ENCODE results near the gene CX3CL1. TPM values are rescaled to one million over a fixed set of nuclear protein-coding genes. Genes with fewer than 3 reads are reported as not detected.
A peak's percentile ranks its signal among the peaks of the same experiment; 100 is the strongest.

Gene CX3CL1
- total and polyA plus RNA-seq, 10 of the 15 experiments (the other 5 are each of a cell fraction or from before 2014, with no cell fraction given): 0.03 to 1.2 (median 0.46) TPM

GRCh38 chr16:57413301-57413730, 41.0 kb downstream of the CX3CL1 start (continued):
- no peak for TF ChIP-seq E4F1 (IDR thresholded peaks at IDR 0.05; ENCODE audit: borderline replicate concordance, partially characterized antibody)
- TF ChIP-seq RELB (IDR thresholded peaks at IDR 0.05; ENCODE audit: low read depth): no peak; the same call in 1 of the 2 replicates
- TF ChIP-seq BACH1 (IDR thresholded peaks at IDR 0.05; ENCODE audit: borderline replicate concordance): no peak
- TF ChIP-seq SREBF2 (IDR thresholded peaks at IDR 0.05; ENCODE audit: low read length): no peak
- no peak for TF ChIP-seq ZBTB11 (CRISPR knock-in tag; IDR thresholded peaks at IDR 0.05)
- peak; percentile 46 for TF ChIP-seq DPF2 (IDR thresholded peaks at IDR 0.05)
- TF ChIP-seq GATAD2B (conservative IDR thresholded peaks at IDR 0.05; ENCODE audit: low read depth): peak; percentile 19; the same call in 1 of the 2 replicates
- no peak for TF ChIP-seq TCF7 (IDR thresholded peaks at IDR 0.05; ENCODE audit: borderline replicate concordance)
- no peak for TF ChIP-seq PRDM15 (CRISPR knock-in tag; IDR thresholded peaks at IDR 0.05)
- no peak for TF ChIP-seq PML (IDR thresholded peaks at IDR 0.05; ENCODE audit: low read length)
- peak; percentile 55; the same call in 1 of the 2 replicates for TF ChIP-seq CREM (IDR thresholded peaks at IDR 0.05; ENCODE audit: low read depth)
- TF ChIP-seq ATF3 (IDR thresholded peaks at IDR 0.05; ENCODE audit: borderline replicate concordance, extremely low read depth, low read depth, low read length): no peak
- TF ChIP-seq ETV6 (conservative IDR thresholded peaks at IDR 0.05 in 1 of 2, IDR thresholded peaks at IDR 0.05 in 1 of 2; ENCODE audit: borderline replicate concordance in 1 of 2, low read depth in 1 of 2): peak in 1 of 2 experiments; percentile 64; a peak in 1 of 4 replicates
- peak; percentile 95 for TF ChIP-seq PAX5 (IDR thresholded peaks at IDR 0.05; ENCODE audit: borderline replicate concordance, low read depth, low read length)
- TF ChIP-seq SPI1 (IDR thresholded peaks at IDR 0.05; ENCODE audit: borderline replicate concordance, insufficient read depth, low read depth, low read length): peak; percentile 85
- no peak for TF ChIP-seq MTA3 (IDR thresholded peaks at IDR 0.05; ENCODE audit: borderline replicate concordance, low read length)
